ENCODE measurements around the gene GRID1. TPM values are rescaled to one million over a fixed set of nuclear protein-coding genes. Genes with fewer than 3 reads are reported as not detected.
"Not testable (repeated sequence)": the region's sequence is repeated elsewhere in the genome, so short reads cannot be mapped to it uniquely, and the experiment has no call there.

Gene GRID1
- total RNA-seq, 1 donor from 2014 or later, result 0.75 TPM

GRCh38 chr10:85713885-85714284, 652.7 kb downstream of the GRID1 start:
- FAIRE-seq, result no peak
- no peak overlapping the region for H3K27ac ChIP-seq (ENCODE audit: low read depth, low read length)
- no peak overlapping the region for H3K27ac Mint-ChIP-seq (ENCODE audit: unreplicated experiment)
- H4K20me1 ChIP-seq (ENCODE audit: insufficient read depth, low read length), result no peaks in the 10 kb centered on the region
- no peaks in the 10 kb centered on the region for H3K9me3 Mint-ChIP-seq (ENCODE audit: unreplicated experiment)
- H3K9ac ChIP-seq (ENCODE audit: low read length), result no peak overlapping the region
- no peaks in the 10 kb centered on the region for H3K36me3 Mint-ChIP-seq (ENCODE audit: low read depth, unreplicated experiment)
- H3K36me3 ChIP-seq (ENCODE audit: insufficient read depth, low read length), result no peaks in the 10 kb centered on the region
- H3K4me1 Mint-ChIP-seq (ENCODE audit: low read depth, unreplicated experiment), result no peaks in the 10 kb centered on the region
- H3K79me2 ChIP-seq (ENCODE audit: insufficient read depth, low read length), result no peaks in the 10 kb centered on the region
- H3K9me3 ChIP-seq (ENCODE audit: insufficient read depth, low read depth, low read length), result no peaks in the 10 kb centered on the region
- no peak overlapping the region for H3K4me3 ChIP-seq (ENCODE audit: insufficient read depth, low read depth, low read length)
- TF ChIP-seq EZH2 (IDR thresholded peaks at IDR 0.05; ENCODE audit: insufficient read depth, low read length) (no peak), CTCF (IDR thresholded peaks at IDR 0.05; ENCODE audit: insufficient read depth, low read depth, low read length) (no peak)
- H3K27me3 Mint-ChIP-seq (ENCODE audit: low read depth, unreplicated experiment), result no peaks in the 10 kb centered on the region
- H3K4me3 Mint-ChIP-seq (ENCODE audit: unreplicated experiment), result no peak overlapping the region
- no peak overlapping the region for H2AFZ ChIP-seq (ENCODE audit: low read depth, low read length)
- no peaks in the 10 kb centered on the region for H3K4me1 ChIP-seq (ENCODE audit: insufficient read depth, low read length)
- no peak for DNase-seq (ENCODE audit: low read depth)
- H3K27me3 ChIP-seq (ENCODE audit: insufficient read depth, low read length), result no peaks in the 10 kb centered on the region
- H3K4me2 ChIP-seq (ENCODE audit: low read length), result no peak overlapping the region

GRCh38 chr10:85702768-85703167, 663.8 kb downstream of the GRID1 start:
- Histone ChIP-seq H3K27me3 (ENCODE audit: insufficient read depth, low read length) (no peaks in the 10 kb centered on the region), H3K4me2 (ENCODE audit: low read length) (no peak overlapping the region), H3K4me3 (ENCODE audit: insufficient read depth, low read depth, low read length) (no peak overlapping the region), H3K36me3 (ENCODE audit: insufficient read depth, low read length) (no peaks in the 10 kb centered on the region), H3K9me3 (ENCODE audit: insufficient read depth, low read depth, low read length) (no peaks in the 10 kb centered on the region), H4K20me1 (ENCODE audit: insufficient read depth, low read length) (no peaks in the 10 kb centered on the region), H3K4me1 (ENCODE audit: insufficient read depth, low read length) (no peaks in the 10 kb centered on the region), H3K79me2 (ENCODE audit: insufficient read depth, low read length) (no peaks in the 10 kb centered on the region), H2AFZ (ENCODE audit: low read depth, low read length) (no peak overlapping the region), H3K9ac (ENCODE audit: low read length) (no peak overlapping the region), H3K27ac (ENCODE audit: low read depth, low read length) (no peak overlapping the region)
- no peaks in the 10 kb centered on the region for H3K27me3 Mint-ChIP-seq (ENCODE audit: low read depth, unreplicated experiment)
- no peaks in the 10 kb centered on the region for H3K9me3 Mint-ChIP-seq (ENCODE audit: unreplicated experiment)
- TF ChIP-seq CTCF (IDR thresholded peaks at IDR 0.05; ENCODE audit: insufficient read depth, low read depth, low read length) (no peak), EZH2 (IDR thresholded peaks at IDR 0.05; ENCODE audit: insufficient read depth, low read length) (no peak)
- no peaks in the 10 kb centered on the region for H3K4me1 Mint-ChIP-seq (ENCODE audit: low read depth, unreplicated experiment)
- DNase-seq (ENCODE audit: low read depth) (no peak), FAIRE-seq (no peak)
- H3K27ac Mint-ChIP-seq (ENCODE audit: unreplicated experiment), result no peak overlapping the region
- H3K36me3 Mint-ChIP-seq (ENCODE audit: low read depth, unreplicated experiment), result no peaks in the 10 kb centered on the region
- H3K4me3 Mint-ChIP-seq (ENCODE audit: unreplicated experiment), result no peak overlapping the region

- H3K4me3 ChIP-seq (ENCODE audit: insufficient read depth, low read depth, low read length); H3K27ac Mint-ChIP-seq (ENCODE audit: unreplicated experiment); H3K36me3 ChIP-seq (ENCODE audit: insufficient read depth, low read length); H4K20me1 ChIP-seq (ENCODE audit: insufficient read depth, low read length); H3K4me1 Mint-ChIP-seq (ENCODE audit: low read depth, unreplicated experiment); DNase-seq (ENCODE audit: low read depth); H3K27me3 ChIP-seq (ENCODE audit: insufficient read depth, low read length); H3K36me3 Mint-ChIP-seq (ENCODE audit: low read depth, unreplicated experiment); FAIRE-seq; H3K27ac ChIP-seq (ENCODE audit: low read depth, low read length); H3K4me3 Mint-ChIP-seq (ENCODE audit: unreplicated experiment); H3K4me1 ChIP-seq (ENCODE audit: insufficient read depth, low read length); H3K27me3 Mint-ChIP-seq (ENCODE audit: low read depth, unreplicated experiment); H3K9me3 Mint-ChIP-seq (ENCODE audit: unreplicated experiment); H3K9ac ChIP-seq (ENCODE audit: low read length); H2AFZ ChIP-seq (ENCODE audit: low read depth, low read length); H3K9me3 ChIP-seq (ENCODE audit: insufficient read depth, low read depth, low read length); H3K79me2 ChIP-seq (ENCODE audit: insufficient read depth, low read length); H3K4me2 ChIP-seq (ENCODE audit: low read length): not testable (repeated sequence)
Measured at GRCh38 chr10:85699066-85699465, 667.5 kb downstream of the GRID1 start.
